ENCODE data around the gene ADCK1. TPM values are rescaled to one million over a fixed set of nuclear protein-coding genes. Genes with fewer than 3 reads are reported as not detected.

ADCK1 gene
- polyA plus RNA-seq, 2 of the 4 experiments (the other 2 are of a cell fraction), result 6.6 to 8.1 TPM

DNA sequence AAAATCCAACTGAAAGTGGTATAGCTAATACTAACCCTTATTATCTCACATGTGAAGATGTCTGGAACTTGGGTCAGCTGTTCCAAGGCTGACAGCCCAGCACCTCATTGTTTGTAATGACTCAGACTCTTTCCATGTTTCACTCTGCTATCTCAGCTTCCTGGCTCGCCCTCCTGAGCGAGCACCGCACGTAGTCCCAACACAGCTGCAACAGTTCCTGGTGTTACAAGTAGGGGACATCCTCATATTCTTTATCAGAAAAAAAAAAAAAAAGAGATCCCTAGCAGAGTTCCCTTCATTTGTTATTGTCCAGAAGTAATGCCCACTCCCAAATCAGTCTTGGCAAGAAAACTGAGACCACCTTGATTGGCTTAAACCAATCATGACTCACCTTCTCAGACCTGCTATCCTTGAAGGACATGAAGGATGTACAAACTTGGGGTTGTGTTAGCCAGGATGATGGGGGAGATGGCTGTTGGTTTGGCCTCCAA, 92.5 kb downstream of the ADCK1 start:
- H3K27ac ChIP-seq, result no peak overlapping the region
- ChIA-PET CTCF (no interaction called here), POLR2A (no interaction called here)
- H3K9me3 ChIP-seq, result no peaks in the 10 kb centered on the region
- FAIRE-seq (no peak), DNase-seq (ENCODE audit: low read depth in 1 of 2, low spot score in 1 of 2) (no peak), ATAC-seq (no peak)
- H3K4me3 ChIP-seq, result no peak overlapping the region
- H3K4me2 ChIP-seq, result no peak overlapping the region
- H3K4me1 ChIP-seq, result no peaks in the 10 kb centered on the region
- no peak for TF ChIP-seq TP53 (CRISPR knock-in tag; IDR thresholded peaks at IDR 0.05)
- TF ChIP-seq POLR2A (IDR thresholded peaks at IDR 0.05; ENCODE audit: low read length), result no peak
- TF ChIP-seq JUN (IDR thresholded peaks at IDR 0.05), result no peak
- TF ChIP-seq KDM5A (IDR thresholded peaks at IDR 0.05), result no peak
- TF ChIP-seq RCOR1 (IDR thresholded peaks at IDR 0.05; ENCODE audit: low read depth, low read length), result no peak
- TF ChIP-seq HDAC2 (IDR thresholded peaks at IDR 0.05), result no peak
- no peak for TF ChIP-seq RAD21 (conservative IDR thresholded peaks at IDR 0.05 in 1 of 2, IDR thresholded peaks at IDR 0.05 in 1 of 2)
- no peak for TF ChIP-seq HEYL (CRISPR knock-in tag; IDR thresholded peaks at IDR 0.05)
- no peak for TF ChIP-seq EHF (CRISPR knock-in tag; IDR thresholded peaks at IDR 0.05)
- TF ChIP-seq HOXB13 (CRISPR knock-in tag; IDR thresholded peaks at IDR 0.05; ENCODE audit: low read depth), result no peak
- no peak for TF ChIP-seq GATA3 (IDR thresholded peaks at IDR 0.05; ENCODE audit: borderline replicate concordance)
- no peak for TF ChIP-seq ZNF302 (CRISPR knock-in tag; IDR thresholded peaks at IDR 0.05)
- TF ChIP-seq FOSB (CRISPR knock-in tag; IDR thresholded peaks at IDR 0.05), result no peak
- TF ChIP-seq NFE2L2 (conservative IDR thresholded peaks at IDR 0.05; ENCODE audit: low read length), result no peak
- 81% methylated on average over 4 of the region's 4 CpGs for WGBS (ENCODE audit: missing lambda C conversion rate)

DNA sequence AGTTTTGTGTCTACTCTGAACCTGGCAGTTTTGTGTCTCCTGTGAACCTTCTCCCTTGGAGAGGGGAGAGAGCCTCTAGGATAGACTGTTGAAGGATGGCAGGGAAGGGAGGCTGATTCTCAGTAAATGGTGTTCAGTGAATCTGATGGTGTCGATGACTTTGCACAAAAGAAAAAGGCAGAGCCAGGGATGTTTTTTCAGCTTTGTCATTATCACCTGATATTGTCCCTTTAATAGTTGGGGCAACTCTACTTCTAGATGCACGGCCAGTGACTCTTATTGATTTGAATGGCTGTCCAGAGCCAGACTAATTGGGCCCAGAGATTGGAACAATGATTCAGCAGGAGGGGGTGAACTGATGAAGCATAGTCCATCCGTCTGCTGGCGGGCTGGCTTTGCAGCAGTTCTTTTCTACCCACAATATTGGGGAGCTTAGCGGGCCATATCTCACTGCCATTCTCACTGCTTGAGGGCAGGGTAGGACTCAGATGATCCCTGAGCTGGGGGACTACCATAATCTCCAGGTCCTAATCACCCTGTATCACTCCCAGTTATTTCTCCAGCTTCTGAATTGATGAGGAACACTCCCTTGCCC, 93.1 kb downstream of the ADCK1 start:
- no peak overlapping the region for H3K27ac ChIP-seq
- no peak for FAIRE-seq
- no peaks in the 10 kb centered on the region for H3K9me3 ChIP-seq
- TF ChIP-seq POLR2AphosphoS2 (conservative IDR thresholded peaks at IDR 0.05; ENCODE audit: low read length), result no peak
- TF ChIP-seq HDAC2 (IDR thresholded peaks at IDR 0.05), result no peak
- no peak for TF ChIP-seq MYC (IDR thresholded peaks at IDR 0.05; ENCODE audit: borderline replicate concordance, low read length)
- TF ChIP-seq, protein P1, sequence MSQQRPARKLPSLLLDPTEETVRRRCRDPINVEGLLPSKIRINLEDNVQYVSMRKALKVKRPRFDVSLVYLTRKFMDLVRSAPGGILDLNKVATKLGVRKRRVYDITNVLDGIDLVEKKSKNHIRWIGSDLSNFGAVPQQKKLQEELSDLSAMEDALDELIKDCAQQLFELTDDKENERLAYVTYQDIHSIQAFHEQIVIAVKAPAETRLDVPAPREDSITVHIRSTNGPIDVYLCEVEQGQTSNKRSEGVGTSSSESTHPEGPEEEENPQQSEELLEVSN (IDR thresholded peaks at IDR 0.05; ENCODE audit: borderline replicate concordance, low read depth), result no peak
- no peak for TF ChIP-seq RAD21 (conservative IDR thresholded peaks at IDR 0.05 in 1 of 2, IDR thresholded peaks at IDR 0.05 in 1 of 2)
- TF ChIP-seq, protein P2, sequence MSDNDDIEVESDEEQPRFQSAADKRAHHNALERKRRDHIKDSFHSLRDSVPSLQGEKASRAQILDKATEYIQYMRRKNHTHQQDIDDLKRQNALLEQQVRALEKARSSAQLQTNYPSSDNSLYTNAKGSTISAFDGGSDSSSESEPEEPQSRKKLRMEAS (IDR thresholded peaks at IDR 0.05), result no peak
- no peak for TF ChIP-seq MAFK (IDR thresholded peaks at IDR 0.05; ENCODE audit: partially characterized antibody)
- TF ChIP-seq ZSCAN20 (CRISPR knock-in tag; IDR thresholded peaks at IDR 0.05), result no peak
- no peak for TF ChIP-seq RARB (CRISPR knock-in tag; IDR thresholded peaks at IDR 0.05)
- TF ChIP-seq FOXS1 (CRISPR knock-in tag; IDR thresholded peaks at IDR 0.05), result no peak
- no peaks in the 10 kb centered on the region for H3K4me1 ChIP-seq
- ChIA-PET CTCF (interaction anchor here (1.0 kb wide), 1 partner anchor 19 kb away, joined by 3 read pairs; no protein-coding TSS in a partner anchor), POLR2A (no interaction called here)
- H3K4me3 ChIP-seq, result no peak overlapping the region
- DNase-seq (ENCODE audit: low read depth in 1 of 2, low spot score in 1 of 2), result no peak
- H3K4me2 ChIP-seq, result no peak overlapping the region
- WGBS (ENCODE audit: missing lambda C conversion rate), result 88% methylated on average over 5 of the region's 5 CpGs
- ATAC-seq, result no peak

DNA sequence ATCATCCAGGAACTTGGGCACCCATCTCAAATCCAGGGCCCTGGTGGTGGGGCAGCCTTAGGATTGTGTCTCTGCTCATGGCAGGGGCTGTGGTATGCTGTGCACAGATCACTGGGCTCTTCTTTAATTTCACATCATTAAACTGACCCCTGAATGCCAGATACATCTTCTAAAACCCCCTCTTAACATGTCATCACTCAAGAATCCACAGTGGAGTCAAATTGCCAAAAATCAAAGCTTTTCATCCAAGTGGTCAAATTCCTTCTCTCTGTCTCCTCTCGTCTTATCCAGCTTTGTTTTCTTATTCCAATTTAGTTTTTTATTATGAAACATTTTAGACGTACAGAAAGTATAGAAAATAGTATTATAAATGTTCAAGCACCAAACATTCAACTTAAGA, 97.5 kb downstream of the ADCK1 start:
- ChIA-PET CTCF (interaction anchor here (0.6 kb wide), 2 partner anchors 75 to 128 kb away, joined by 3 to 4 read pairs; no protein-coding TSS in a partner anchor), POLR2A (no interaction called here)
- TF ChIP-seq TP53 (CRISPR knock-in tag; IDR thresholded peaks at IDR 0.05) (no peak), CEBPB (IDR thresholded peaks at IDR 0.05) (no peak), CHD2 (IDR thresholded peaks at IDR 0.05; ENCODE audit: low read length, partially characterized antibody) (no peak), PHF8 (IDR thresholded peaks at IDR 0.05; ENCODE audit: borderline replicate concordance, low read depth) (no peak), JUNB (IDR thresholded peaks at IDR 0.05) (no peak), BHLHE40 (IDR thresholded peaks at IDR 0.05; ENCODE audit: low read depth, low read length) (no peak), CBX8 (IDR thresholded peaks at IDR 0.05) (no peak), NR3C1 (IDR thresholded peaks at IDR 0.05) (no peak), CBX2 (IDR thresholded peaks at IDR 0.05; ENCODE audit: borderline replicate concordance, low read depth) (no peak), RAD21 (conservative IDR thresholded peaks at IDR 0.05 in 1 of 2, IDR thresholded peaks at IDR 0.05 in 1 of 2) (no peak), MAZ (IDR thresholded peaks at IDR 0.05; ENCODE audit: borderline replicate concordance, low read depth, low read length) (no peak), HDAC2 (IDR thresholded peaks at IDR 0.05) (no peak), EHF (CRISPR knock-in tag; IDR thresholded peaks at IDR 0.05) (no peak), GATA3 (IDR thresholded peaks at IDR 0.05; ENCODE audit: borderline replicate concordance) (no peak), HEYL (CRISPR knock-in tag; IDR thresholded peaks at IDR 0.05) (no peak)
- TF ChIP-seq, protein P3, sequence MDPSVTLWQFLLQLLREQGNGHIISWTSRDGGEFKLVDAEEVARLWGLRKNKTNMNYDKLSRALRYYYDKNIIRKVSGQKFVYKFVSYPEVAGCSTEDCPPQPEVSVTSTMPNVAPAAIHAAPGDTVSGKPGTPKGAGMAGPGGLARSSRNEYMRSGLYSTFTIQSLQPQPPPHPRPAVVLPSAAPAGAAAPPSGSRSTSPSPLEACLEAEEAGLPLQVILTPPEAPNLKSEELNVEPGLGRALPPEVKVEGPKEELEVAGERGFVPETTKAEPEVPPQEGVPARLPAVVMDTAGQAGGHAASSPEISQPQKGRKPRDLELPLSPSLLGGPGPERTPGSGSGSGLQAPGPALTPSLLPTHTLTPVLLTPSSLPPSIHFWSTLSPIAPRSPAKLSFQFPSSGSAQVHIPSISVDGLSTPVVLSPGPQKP (IDR thresholded peaks at IDR 0.05; ENCODE audit: low read depth, low read length), result no peak
- TF ChIP-seq, protein P4, sequence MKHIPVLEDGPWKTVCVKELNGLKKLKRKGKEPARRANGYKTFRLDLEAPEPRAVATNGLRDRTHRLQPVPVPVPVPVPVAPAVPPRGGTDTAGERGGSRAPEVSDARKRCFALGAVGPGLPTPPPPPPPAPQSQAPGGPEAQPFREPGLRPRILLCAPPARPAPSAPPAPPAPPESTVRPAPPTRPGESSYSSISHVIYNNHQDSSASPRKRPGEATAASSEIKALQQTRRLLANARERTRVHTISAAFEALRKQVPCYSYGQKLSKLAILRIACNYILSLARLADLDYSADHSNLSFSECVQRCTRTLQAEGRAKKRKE (CRISPR knock-in tag; IDR thresholded peaks at IDR 0.05; ENCODE audit: low read depth), result no peak
- TF ChIP-seq, protein P5, sequence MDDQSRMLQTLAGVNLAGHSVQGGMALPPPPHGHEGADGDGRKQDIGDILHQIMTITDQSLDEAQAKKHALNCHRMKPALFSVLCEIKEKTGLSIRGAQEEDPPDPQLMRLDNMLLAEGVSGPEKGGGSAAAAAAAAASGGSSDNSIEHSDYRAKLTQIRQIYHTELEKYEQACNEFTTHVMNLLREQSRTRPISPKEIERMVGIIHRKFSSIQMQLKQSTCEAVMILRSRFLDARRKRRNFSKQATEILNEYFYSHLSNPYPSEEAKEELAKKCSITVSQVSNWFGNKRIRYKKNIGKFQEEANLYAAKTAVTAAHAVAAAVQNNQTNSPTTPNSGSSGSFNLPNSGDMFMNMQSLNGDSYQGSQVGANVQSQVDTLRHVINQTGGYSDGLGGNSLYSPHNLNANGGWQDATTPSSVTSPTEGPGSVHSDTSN (IDR thresholded peaks at IDR 0.05), result no peak
- H3K4me1 ChIP-seq, result no peaks in the 10 kb centered on the region
- H3K4me2 ChIP-seq, result no peak overlapping the region
- no peak overlapping the region for H3K4me3 ChIP-seq
- DNase-seq (ENCODE audit: low read depth in 1 of 2, low spot score in 1 of 2) (no peak), FAIRE-seq (no peak), ATAC-seq (no peak)
- WGBS (ENCODE audit: missing lambda C conversion rate), result 43% methylated on average over 2 of the region's 2 CpGs
- H3K27ac ChIP-seq, result no peak overlapping the region
- no peaks in the 10 kb centered on the region for H3K9me3 ChIP-seq
